GM12878 (cell line): Measurements from ENCODE around the gene MGLL. TPM values are rescaled to one million over a fixed set of nuclear protein-coding genes. Genes with fewer than 3 reads are reported as not detected.

Experiments used
- BACH1 ChIP-seq: fragments of 450-650 bp; IDR thresholded peaks from 2 replicates; pipeline ENCODE4 v1.6.1; 2017; ENCODE audit warnings: mild to moderate bottlenecking, borderline replicate concordance
- CEBPB ChIP-seq, 2 experiments: fragments of 150-350 bp in 1 of 2; IDR thresholded peaks; 2 replicates each; pipeline ENCODE4 v1.6.1; 2012 to 2014; ENCODE audit warnings: low read depth in 2 of 2, low read length in 2 of 2, borderline replicate concordance in 1 of 2, inconsistent platforms in 1 of 2
- ELK1 ChIP-seq: IDR thresholded peaks from 2 replicates; pipeline ENCODE4 v1.6.1; 2012; ENCODE audit warnings: low read depth, low read length, improper control_type of control experiment
- ETV6 ChIP-seq, 2 experiments: fragments of 450-650 bp in 1 of 2; IDR thresholded peaks in 1 of 2; conservative IDR thresholded peaks in 1 of 2; 2 replicates each; pipeline ENCODE4 v1.6.1; 2014; ENCODE audit warnings: antibody characterized with exemption in 1 of 2, borderline replicate concordance in 1 of 2, low read depth in 1 of 2, mild to moderate bottlenecking in 1 of 2, moderate library complexity in 1 of 2
- HCFC1 ChIP-seq: fragments of 150-350 bp; IDR thresholded peaks from 2 replicates; pipeline ENCODE4 v1.6.1; 2014; ENCODE audit warnings: low read length
- IKZF1 ChIP-seq: fragments of 450-650 bp; conservative IDR thresholded peaks from 2 replicates; pipeline ENCODE4 v1.6.1; 2017; ENCODE audit warnings: antibody characterized with exemption, mild to moderate bottlenecking
- KDM1A ChIP-seq: fragments of 200-600 bp; sonication (generic); IDR thresholded peaks from 2 replicates; pipeline ENCODE4 v1.6.1; 2016; ENCODE audit warnings: borderline replicate concordance
- NR2F1 ChIP-seq: fragments of 450-650 bp; conservative IDR thresholded peaks from 2 replicates; pipeline ENCODE4 v1.6.1; 2017; ENCODE audit warnings: mild to moderate bottlenecking
- PML ChIP-seq: IDR thresholded peaks from 2 replicates; pipeline ENCODE4 v1.6.1; 2012; ENCODE audit warnings: low read length, inconsistent platforms
- SMC3 ChIP-seq: IDR thresholded peaks from 2 replicates; pipeline ENCODE4 v1.6.1; 2011; ENCODE audit warnings: low read length, improper control_type of control experiment, borderline replicate concordance
- STAT1 ChIP-seq: fragments of 450-650 bp; conservative IDR thresholded peaks from 2 replicates; pipeline ENCODE4 v1.6.1; 2014; ENCODE audit warnings: antibody characterized with exemption, mild to moderate bottlenecking
- TCF7 ChIP-seq: IDR thresholded peaks from 2 replicates; pipeline ENCODE4 v1.6.1; 2014; ENCODE audit warnings: antibody characterized with exemption, borderline replicate concordance
- WRNIP1 ChIP-seq: IDR thresholded peaks from 2 replicates; pipeline ENCODE4 v1.6.1; 2011; ENCODE audit warnings: low read depth, low read length, improper control_type of control experiment, borderline replicate concordance
- ZBTB11 ChIP-seq: fragments of 450-650 bp; formaldehyde crosslinking; IDR thresholded peaks from 2 replicates; pipeline ENCODE4 v1.5.0; 2022; ENCODE audit warnings: mild to moderate bottlenecking, missing genetic modification characterization
- ZBTB40 ChIP-seq: fragments of 450-650 bp; IDR thresholded peaks from 2 replicates; pipeline ENCODE4 v1.6.1; 2016; ENCODE audit warnings: mild to moderate bottlenecking, moderate library complexity, borderline replicate concordance
- ZNF24 ChIP-seq: fragments of 450-650 bp; IDR thresholded peaks from 2 replicates; pipeline ENCODE4 v1.6.1; 2017; ENCODE audit warnings: antibody characterized with exemption, mild to moderate bottlenecking
- ZNF592 ChIP-seq: fragments of 450-650 bp; IDR thresholded peaks from 2 replicates; pipeline ENCODE4 v1.6.1; 2017; ENCODE audit warnings: mild to moderate bottlenecking, moderate library complexity
- polyA plus RNA-seq, 11 experiments: library from polyadenylated mRNA; depleted of rRNA in 4 of 11; unstranded in 6 of 11; stranded (reverse) in 5 of 11; fragments of >200 nt; fragmentation: Nextera tagmentation in 4 of 11; fragmentation: Illumina TruSeq in 1 of 11; extraction: Ambion mirVana in 4 of 11; extraction: Trizol in 1 of 11; gene quantifications; 1 replicate in 1 of 11; 2 replicates in 10 of 11; pipeline versions ENCODE4 v1.2.1 to v1.2.3, GENCODE V29; 2011 to 2016; ENCODE audit warnings: inconsistent platforms in 2 of 11, missing spikeins in 2 of 11, low read depth in 1 of 11
- total RNA-seq, 4 experiments: library from RNA; depleted of rRNA in 3 of 4; stranded (reverse); fragments of >200 nt in 3 of 4; fragmentation: Illumina TruSeq in 1 of 4; extraction: Trizol in 1 of 4; gene quantifications; 2 replicates each; pipeline versions ENCODE4 v1.2.1 to v1.2.3, GENCODE V29; 2013 to 2021

The MGLL gene
- total and polyA plus RNA-seq, 10 of the 15 experiments (the other 5 are each of a cell fraction or from before 2014, with no cell fraction given): 44.9 to 177 (median 72.9) TPM

DNA sequence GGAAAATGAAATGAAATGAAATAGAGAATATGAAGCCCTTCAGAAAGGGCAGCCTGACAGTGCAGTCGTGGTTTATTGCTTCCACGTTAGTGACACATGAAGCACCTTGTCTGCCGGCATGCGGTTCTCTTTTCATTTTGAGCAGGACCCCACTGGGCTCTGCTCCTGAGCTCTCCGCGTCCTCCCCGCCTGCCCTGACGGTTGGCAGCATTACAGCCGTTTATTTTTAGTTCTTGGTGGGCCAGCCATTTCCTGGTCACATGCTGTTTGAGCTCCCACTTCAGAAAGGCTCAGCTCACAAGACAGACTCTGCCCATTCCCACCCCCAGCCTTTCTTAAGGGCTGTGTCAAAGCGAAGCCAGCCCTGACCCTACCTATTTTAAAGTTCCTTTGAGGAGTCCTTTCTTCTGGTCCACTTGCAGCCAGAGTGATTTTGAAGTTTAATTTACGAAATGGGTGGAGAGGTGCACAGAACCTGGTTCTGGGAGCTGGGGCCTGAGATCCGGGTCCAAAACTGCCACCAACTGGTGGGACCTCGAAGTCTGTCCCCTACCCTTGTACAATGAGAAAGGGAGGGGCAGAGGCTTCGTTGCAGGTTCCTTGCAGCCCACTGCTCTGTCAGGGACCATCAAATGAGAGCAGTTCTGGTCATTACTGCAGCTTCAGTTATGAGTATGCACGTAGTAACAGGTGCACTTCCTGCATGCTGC is 60.1 kb downstream of the MGLL start (continued):
- no peak for TF ChIP-seq ELK1
- TF ChIP-seq NR2F1: no peak
- no peak for TF ChIP-seq PML
- TF ChIP-seq CEBPB (IDR thresholded peaks at IDR 0.05; ENCODE audit: borderline replicate concordance in 1 of 2, low read depth in 2 of 2, low read length in 2 of 2): no peak
- peak in 1 of 2 experiments; percentile 65; a peak in 2 of 4 replicates for TF ChIP-seq ETV6 (conservative IDR thresholded peaks at IDR 0.05 in 1 of 2, IDR thresholded peaks at IDR 0.05 in 1 of 2; ENCODE audit: borderline replicate concordance in 1 of 2, low read depth in 1 of 2)
- peak; percentile 68; the same call in 1 of the 2 replicates for TF ChIP-seq ZNF592
- no peak for TF ChIP-seq KDM1A
- TF ChIP-seq ZNF24: 0 out of 2 replicates have a peak, but pooled peaks have one; percentile 19
- no peak for TF ChIP-seq ZBTB40
- TF ChIP-seq ZBTB11 (CRISPR knock-in tag): no peak
- no peak for TF ChIP-seq BACH1
- no peak for TF ChIP-seq WRNIP1
- TF ChIP-seq HCFC1: no peak
- TF ChIP-seq IKZF1: no peak; the same call in 1 of the 2 replicates
- TF ChIP-seq TCF7: no peak
- TF ChIP-seq SMC3: no peak
- no peak for TF ChIP-seq STAT1
